ENCODE measurements around the gene PLEKHA8. TPM values are rescaled to one million over a fixed set of nuclear protein-coding genes. Genes with fewer than 3 reads are reported as not detected.
"Not testable (repeated sequence)": the region's sequence is repeated elsewhere in the genome, so short reads cannot be mapped to it uniquely, and the experiment has no call there.

The PLEKHA8 gene
- total RNA-seq, 4 donors from 2014 or later, result 5.7 to 12.4 (median 7.2) TPM

DNA sequence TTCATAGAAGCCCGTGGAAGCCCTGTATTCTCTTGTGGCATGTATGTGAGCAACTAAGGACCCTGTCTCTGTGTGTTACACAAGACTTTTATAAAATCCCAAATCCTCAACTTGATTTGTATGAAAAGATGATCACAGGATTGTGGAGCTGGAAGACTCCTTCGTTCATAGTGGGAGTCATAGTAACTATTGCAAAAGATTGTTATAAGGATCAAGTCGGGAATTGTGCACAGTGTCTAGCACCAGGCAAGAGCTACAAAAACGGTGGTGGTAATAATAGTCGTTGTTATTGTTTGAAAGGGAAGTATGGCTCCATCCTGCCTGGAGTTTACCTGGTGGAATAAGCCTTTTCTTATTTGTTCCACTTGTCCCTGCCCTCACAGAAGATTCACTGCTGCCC lies 63.8 kb downstream of the PLEKHA8 start:
- no peak for DNase-seq (ENCODE audit: low spot score in 2 of 2)
- Histone ChIP-seq H3K4me3 (no peak overlapping the region), H3K27me3 (no peaks in the 10 kb centered on the region), H3K36me3 (no peaks in the 10 kb centered on the region), H3K27ac (peak overlapping the region; percentile 41), H3K4me1 (no peaks in the 10 kb centered on the region), H3K9me3 (no peaks in the 10 kb centered on the region)
- WGBS, result 76% methylated on average over 5 of the region's 5 CpGs
- TF ChIP-seq CTCF (IDR thresholded peaks at IDR 0.05), result no peak
- no peak for TF ChIP-seq EP300 (IDR thresholded peaks at IDR 0.05)
- TF ChIP-seq POLR2A (IDR thresholded peaks at IDR 0.05), result no peak
- no peak for TF ChIP-seq POLR2AphosphoS5 (IDR thresholded peaks at IDR 0.05)

GRCh38 chr7:30093420-30093952 lies 65.3 kb downstream of the PLEKHA8 start:
- TF ChIP-seq POLR2A (IDR thresholded peaks at IDR 0.05), result no peak
- TF ChIP-seq POLR2AphosphoS5 (IDR thresholded peaks at IDR 0.05), result no peak
- TF ChIP-seq CTCF (IDR thresholded peaks at IDR 0.05), result no peak
- TF ChIP-seq EP300 (IDR thresholded peaks at IDR 0.05), result no peak
- DNase-seq (ENCODE audit: low spot score in 2 of 2), result no peak
- Histone ChIP-seq H3K27ac (no peak overlapping the region), H3K4me3 (no peak overlapping the region), H3K36me3 (no peaks in the 10 kb centered on the region), H3K4me1 (no peaks in the 10 kb centered on the region), H3K9me3 (no peaks in the 10 kb centered on the region), H3K27me3 (no peaks in the 10 kb centered on the region)
- WGBS, result 80% methylated on average over 5 of the region's 5 CpGs

DNA sequence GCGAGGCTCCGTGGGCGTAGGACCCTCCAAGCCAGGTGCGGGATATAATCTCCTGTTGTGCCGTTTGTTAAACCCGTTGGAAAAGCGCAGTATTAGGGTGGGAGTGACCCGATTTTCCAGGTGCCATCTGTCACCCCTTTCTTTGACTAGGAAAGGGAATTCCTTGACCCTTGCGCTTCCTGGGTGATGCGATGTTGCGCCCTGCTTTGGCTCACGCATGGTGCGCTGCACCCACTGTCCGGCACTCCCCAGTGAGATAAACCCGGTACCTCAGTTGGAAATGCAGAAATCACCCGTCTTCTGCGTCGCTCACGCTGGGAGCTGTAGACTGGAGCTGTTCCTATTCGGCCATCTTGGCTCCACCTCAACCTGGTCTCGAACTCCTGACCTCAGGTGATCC lies 70.4 kb downstream of the PLEKHA8 start:
- not testable (repeated sequence) for H3K27me3 ChIP-seq; H3K4me3 ChIP-seq; H3K27ac ChIP-seq; H3K36me3 ChIP-seq; DNase-seq (ENCODE audit: low spot score in 2 of 2); H3K9me3 ChIP-seq; H3K4me1 ChIP-seq
- WGBS, result 97% methylated on average over 21 of the region's 21 CpGs

DNA sequence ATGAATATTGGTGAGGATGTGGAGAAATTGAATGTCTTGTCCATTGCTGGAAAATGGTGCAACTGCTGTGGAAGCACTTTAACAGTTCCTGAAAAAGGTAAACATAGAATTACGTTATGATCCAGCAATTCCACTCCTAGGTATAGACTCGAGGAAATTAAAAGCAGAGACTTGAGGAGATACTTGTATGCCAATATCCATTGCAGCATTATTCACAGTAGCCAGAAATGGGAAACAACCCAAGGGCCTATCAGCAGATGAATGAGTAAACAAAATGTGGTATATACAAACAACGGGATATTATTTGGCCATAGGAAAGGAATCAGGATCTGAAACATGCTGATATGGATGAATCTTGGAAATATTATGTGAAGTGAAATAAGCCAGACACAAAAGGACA lies 74.1 kb downstream of the PLEKHA8 start:
- Histone ChIP-seq H3K4me3 (no peak overlapping the region), H3K27me3 (no peaks in the 10 kb centered on the region), H3K36me3 (no peaks in the 10 kb centered on the region), H3K27ac (no peak overlapping the region), H3K9me3 (no peaks in the 10 kb centered on the region), H3K4me1 (no peaks in the 10 kb centered on the region)
- TF ChIP-seq POLR2A (IDR thresholded peaks at IDR 0.05) (no peak), EP300 (IDR thresholded peaks at IDR 0.05) (no peak), CTCF (IDR thresholded peaks at IDR 0.05) (no peak), POLR2AphosphoS5 (IDR thresholded peaks at IDR 0.05) (no peak)
- WGBS, result 86% methylated on average over 3 of the region's 3 CpGs
- DNase-seq (ENCODE audit: low spot score in 2 of 2), result no peak

- Histone ChIP-seq H3K36me3 (no peaks in the 10 kb centered on the region), H3K4me1 (no peaks in the 10 kb centered on the region), H3K27me3 (no peaks in the 10 kb centered on the region), H3K9me3 (no peaks in the 10 kb centered on the region), H3K27ac (no peak overlapping the region), H3K4me3 (no peak overlapping the region)
- WGBS, result 88% methylated on average over 1 of the region's 1 CpG
- DNase-seq (ENCODE audit: low spot score in 2 of 2), result no peak
- TF ChIP-seq CTCF (IDR thresholded peaks at IDR 0.05), result no peak
- TF ChIP-seq POLR2A (IDR thresholded peaks at IDR 0.05), result no peak
- no peak for TF ChIP-seq EP300 (IDR thresholded peaks at IDR 0.05)
- no peak for TF ChIP-seq POLR2AphosphoS5 (IDR thresholded peaks at IDR 0.05)
Measured at GRCh38 chr7:30104157-30104556, 75.9 kb downstream of the PLEKHA8 start.

GRCh38 chr7:30112103-30112713 lies 84.0 kb downstream of the PLEKHA8 start:
- no peaks in the 10 kb centered on the region for H3K27me3 ChIP-seq
- no peaks in the 10 kb centered on the region for H3K9me3 ChIP-seq
- WGBS, result 93% methylated on average over 5 of the region's 5 CpGs
- TF ChIP-seq POLR2A (IDR thresholded peaks at IDR 0.05) (no peak), POLR2AphosphoS5 (IDR thresholded peaks at IDR 0.05) (no peak), EP300 (IDR thresholded peaks at IDR 0.05) (no peak), CTCF (IDR thresholded peaks at IDR 0.05) (no peak)
- no peaks in the 10 kb centered on the region for H3K36me3 ChIP-seq
- no peak for DNase-seq (ENCODE audit: low spot score in 2 of 2)
- no peak overlapping the region for H3K4me3 ChIP-seq
- H3K4me1 ChIP-seq, result peaks cover 10% of the 10 kb centered on the region
- H3K27ac ChIP-seq, result no peak overlapping the region

Data from suprapubic skin (tissue), 4 donors.